PFSK-1 (cell line): ENCODE results near the gene TNS3.

Experiments used
- FOXP2 ChIP-seq: optimal IDR thresholded peaks from 2 replicates; pipeline ENCODE3; 2011; ENCODE audit warnings: borderline replicate concordance, control low read depth, inconsistent platforms; ENCODE audit not compliant: insufficient read depth; ENCODE audit errors: extremely low read length, extremely low read depth
- POLR2AphosphoS5 ChIP-seq: IDR thresholded peaks from 2 replicates; pipeline ENCODE4 v1.6.1; 2012; ENCODE audit warnings: low read depth, mild to moderate bottlenecking, control low read depth, low read length, moderate library complexity
- REST ChIP-seq, 2 experiments: IDR thresholded peaks; 2 replicates each; pipeline versions ENCODE4 v1.6.1 to v1.8.0; 2011 to 2012; ENCODE audit warnings: low read depth in 2 of 2, low read length in 2 of 2, control low read depth in 1 of 2, inconsistent platforms in 1 of 2, mild to moderate bottlenecking in 1 of 2, moderate library complexity in 1 of 2; ENCODE audit not compliant: insufficient read depth in 1 of 2
- SIN3A ChIP-seq: IDR thresholded peaks from 2 replicates; pipeline ENCODE4 v1.6.1; 2012; ENCODE audit warnings: mild to moderate bottlenecking, low read length, moderate library complexity, borderline replicate concordance; ENCODE audit not compliant: insufficient read depth
- TAF1 ChIP-seq: IDR thresholded peaks from 2 replicates; pipeline ENCODE4 v1.6.1; 2012; ENCODE audit warnings: low read length, control low read depth, borderline replicate concordance; ENCODE audit not compliant: insufficient read depth

The TNS3 gene

GRCh38 chr7:47550788-47551470 lies 31.0 kb downstream of the TNS3 start:
- no peak for TF ChIP-seq FOXP2
- TF ChIP-seq POLR2AphosphoS5, result no peak
- no peak for TF ChIP-seq REST (IDR thresholded peaks at IDR 0.05; ENCODE audit: insufficient read depth in 1 of 2, low read depth in 2 of 2, low read length in 2 of 2)
- no peak for TF ChIP-seq SIN3A

GRCh38 chr7:47549916-47550315 lies 32.0 kb downstream of the TNS3 start:
- TF ChIP-seq POLR2AphosphoS5 (no peak), REST (IDR thresholded peaks at IDR 0.05; ENCODE audit: insufficient read depth in 1 of 2, low read depth in 2 of 2, low read length in 2 of 2) (no peak), TAF1 (no peak), FOXP2 (no peak), SIN3A (no peak)

- TF ChIP-seq SIN3A, result no peak
- no peak for TF ChIP-seq FOXP2
- no peak for TF ChIP-seq REST (IDR thresholded peaks at IDR 0.05; ENCODE audit: insufficient read depth in 1 of 2, low read depth in 2 of 2, low read length in 2 of 2)
- no peak for TF ChIP-seq TAF1
- TF ChIP-seq POLR2AphosphoS5, result no peak
Measured at GRCh38 chr7:47549397-47549796, 32.5 kb downstream of the TNS3 start.

- no peak for TF ChIP-seq POLR2AphosphoS5
Measured at GRCh38 chr7:47548546-47548945, 33.4 kb downstream of the TNS3 start.

GRCh38 chr7:47546733-47547494 lies 35.0 kb downstream of the TNS3 start:
- TF ChIP-seq FOXP2, result no peak
- TF ChIP-seq POLR2AphosphoS5, result no peak
- no peak for TF ChIP-seq TAF1
- no peak for TF ChIP-seq SIN3A
- no peak for TF ChIP-seq REST (IDR thresholded peaks at IDR 0.05; ENCODE audit: insufficient read depth in 1 of 2, low read depth in 2 of 2, low read length in 2 of 2)
